Nephron (organoid): Measurements from ENCODE around the gene REL.

ENCODE experiments used
- H3K27ac Mint-ChIP-seq, 3 experiments: 2 replicates each; pipeline ENCODE4 v1.8.0; 2020; ENCODE audit warnings: mixed read lengths in 3 of 3, mild to moderate bottlenecking in 2 of 3, moderate library complexity in 1 of 3
- H3K27me3 Mint-ChIP-seq: 2 replicates; pipeline ENCODE4 v1.8.0; 2021; ENCODE audit warnings: low read depth, mild to moderate bottlenecking, moderate library complexity, mixed read lengths
- H3K36me3 Mint-ChIP-seq: 2 replicates; pipeline ENCODE4 v1.8.0; 2020; ENCODE audit warnings: low read depth, mixed read lengths
- H3K4me1 Mint-ChIP-seq: 2 replicates; pipeline ENCODE4 v1.8.0; 2020; ENCODE audit warnings: mixed read lengths
- H3K4me3 Mint-ChIP-seq, 3 experiments: 2 replicates each; pipeline ENCODE4 v1.8.0; 2020; ENCODE audit warnings: mild to moderate bottlenecking in 3 of 3, mixed read lengths in 3 of 3, moderate library complexity in 2 of 3
- H3K9me3 Mint-ChIP-seq: 2 replicates; pipeline ENCODE4 v1.8.0; 2020; ENCODE audit warnings: mixed read lengths
- CTCF ChIP-seq, 3 experiments: fragments of 200-600 bp; sonication (generic); IDR thresholded peaks; one replicate each; pipeline ENCODE4 v1.5.0; 2021; ENCODE audit warnings: antibody characterized with exemption in 3 of 3; ENCODE audit not compliant: unreplicated experiment in 3 of 3

REL gene

GRCh38 chr2:60958800-60959199 lies 77.4 kb downstream of the REL start:
- no peak overlapping the region for H3K27ac Mint-ChIP-seq
- no peak for TF ChIP-seq CTCF (IDR thresholded peaks at IDR 0.05; ENCODE audit: unreplicated experiment in 3 of 3)
- H3K27me3 Mint-ChIP-seq = no peaks in the 10 kb centered on the region
- peaks cover 9% of the 10 kb centered on the region for H3K36me3 Mint-ChIP-seq
- no peaks in the 10 kb centered on the region for H3K9me3 Mint-ChIP-seq
- H3K4me1 Mint-ChIP-seq = peaks cover 13% of the 10 kb centered on the region
- no peak overlapping the region for H3K4me3 Mint-ChIP-seq

GRCh38 chr2:60959501-60959900 lies 78.1 kb downstream of the REL start:
- H3K4me3 Mint-ChIP-seq = no peak overlapping the region
- H3K9me3 Mint-ChIP-seq = no peaks in the 10 kb centered on the region
- H3K36me3 Mint-ChIP-seq = peaks cover 4% of the 10 kb centered on the region
- TF ChIP-seq CTCF (IDR thresholded peaks at IDR 0.05; ENCODE audit: unreplicated experiment in 3 of 3) = no peak
- no peak overlapping the region for H3K27ac Mint-ChIP-seq
- peaks cover 13% of the 10 kb centered on the region for H3K4me1 Mint-ChIP-seq
- H3K27me3 Mint-ChIP-seq = no peaks in the 10 kb centered on the region

- H3K36me3 Mint-ChIP-seq = peaks cover 4% of the 10 kb centered on the region
- TF ChIP-seq CTCF (IDR thresholded peaks at IDR 0.05; ENCODE audit: unreplicated experiment in 3 of 3) = no peak
- no peaks in the 10 kb centered on the region for H3K27me3 Mint-ChIP-seq
- no peak overlapping the region for H3K27ac Mint-ChIP-seq
- H3K9me3 Mint-ChIP-seq = no peaks in the 10 kb centered on the region
- no peak overlapping the region for H3K4me3 Mint-ChIP-seq
- H3K4me1 Mint-ChIP-seq = peaks cover 13% of the 10 kb centered on the region
Measured at GRCh38 chr2:60960706-60961105, 79.3 kb downstream of the REL start.

GRCh38 chr2:60961457-60961856 lies 80.1 kb downstream of the REL start:
- Mint-ChIP-seq H3K9me3 (no peaks in the 10 kb centered on the region), H3K27ac (no peak overlapping the region), H3K36me3 (peaks cover 4% of the 10 kb centered on the region), H3K27me3 (no peaks in the 10 kb centered on the region), H3K4me3 (no peak overlapping the region), H3K4me1 (peaks cover 13% of the 10 kb centered on the region)
- no peak for TF ChIP-seq CTCF (IDR thresholded peaks at IDR 0.05; ENCODE audit: unreplicated experiment in 3 of 3)

GRCh38 chr2:60962528-60962927 lies 81.2 kb downstream of the REL start:
- Mint-ChIP-seq H3K27ac (no peak overlapping the region), H3K4me1 (peaks cover 8% of the 10 kb centered on the region), H3K36me3 (peaks cover 4% of the 10 kb centered on the region), H3K9me3 (no peaks in the 10 kb centered on the region), H3K4me3 (no peak overlapping the region), H3K27me3 (no peaks in the 10 kb centered on the region)
- no peak for TF ChIP-seq CTCF (IDR thresholded peaks at IDR 0.05; ENCODE audit: unreplicated experiment in 3 of 3)

- no peak for TF ChIP-seq CTCF (IDR thresholded peaks at IDR 0.05; ENCODE audit: unreplicated experiment in 3 of 3)
- Mint-ChIP-seq H3K4me3 (no peak overlapping the region), H3K27ac (no peak overlapping the region), H3K36me3 (peaks cover 4% of the 10 kb centered on the region), H3K4me1 (peaks cover 1% of the 10 kb centered on the region), H3K27me3 (no peaks in the 10 kb centered on the region), H3K9me3 (no peaks in the 10 kb centered on the region)
Measured at GRCh38 chr2:60963190-60963589, 81.8 kb downstream of the REL start.
